Measurements from ENCODE around the gene GCLC.

The GCLC gene

GRCh38 chr6:53556986-53557715, 12.2 kb upstream of the GCLC start:
- TF ChIP-seq TCF12 (IDR thresholded peaks at IDR 0.05; ENCODE audit: low read depth) (no peak), CREB1 (IDR thresholded peaks at IDR 0.05; ENCODE audit: low read depth) (no peak), MAX (IDR thresholded peaks at IDR 0.05) (no peak), RAD21 (IDR thresholded peaks at IDR 0.05; ENCODE audit: low read depth) (no peak), EGR1 (IDR thresholded peaks at IDR 0.05) (no peak), TAF1 (IDR thresholded peaks at IDR 0.05; ENCODE audit: low read depth) (no peak), USF1 (IDR thresholded peaks at IDR 0.05) (no peak), ZBTB7A (IDR thresholded peaks at IDR 0.05; ENCODE audit: low read depth) (no peak), REST (IDR thresholded peaks at IDR 0.05; ENCODE audit: low read depth) (no peak), TEAD4 (IDR thresholded peaks at IDR 0.05) (no peak), FOXM1 (IDR thresholded peaks at IDR 0.05; ENCODE audit: borderline replicate concordance, low read depth) (no peak)

GRCh38 chr6:53547811-53548496, 3.1 kb upstream of the GCLC start:
- TF ChIP-seq MAX (IDR thresholded peaks at IDR 0.05) (peak; percentile 96), CEBPB (IDR thresholded peaks at IDR 0.05) (peak; percentile 57; the same call in 1 of the 2 replicates), USF1 (IDR thresholded peaks at IDR 0.05) (peak; percentile 98), YY1 (IDR thresholded peaks at IDR 0.05; ENCODE audit: low read depth) (no peak), TEAD4 (IDR thresholded peaks at IDR 0.05) (0 out of 2 replicates have a peak, but pooled peaks have one; percentile 14), REST (IDR thresholded peaks at IDR 0.05; ENCODE audit: low read depth) (no peak), NFIC (IDR thresholded peaks at IDR 0.05) (peak; percentile 55; the same call in 1 of the 2 replicates), EP300 (IDR thresholded peaks at IDR 0.05; ENCODE audit: borderline replicate concordance) (no peak), TCF12 (IDR thresholded peaks at IDR 0.05; ENCODE audit: low read depth) (peak; percentile 65; the same call in 1 of the 2 replicates), TAF1 (IDR thresholded peaks at IDR 0.05; ENCODE audit: low read depth) (peak; percentile 86; the same call in 1 of the 2 replicates), RAD21 (IDR thresholded peaks at IDR 0.05; ENCODE audit: low read depth) (no peak; the same call in 1 of the 2 replicates), FOXM1 (IDR thresholded peaks at IDR 0.05; ENCODE audit: borderline replicate concordance, low read depth) (no peak), EGR1 (IDR thresholded peaks at IDR 0.05) (no peak; the same call in 1 of the 2 replicates), CREB1 (IDR thresholded peaks at IDR 0.05; ENCODE audit: low read depth) (no peak), ZBTB7A (IDR thresholded peaks at IDR 0.05; ENCODE audit: low read depth) (no peak; the same call in 1 of the 2 replicates)

- TF ChIP-seq ZBTB7A (IDR thresholded peaks at IDR 0.05; ENCODE audit: low read depth) (no peak; the same call in 1 of the 2 replicates), EGR1 (IDR thresholded peaks at IDR 0.05) (no peak), MAX (IDR thresholded peaks at IDR 0.05) (no peak), TEAD4 (IDR thresholded peaks at IDR 0.05) (no peak), CREB1 (IDR thresholded peaks at IDR 0.05; ENCODE audit: low read depth) (no peak), TCF12 (IDR thresholded peaks at IDR 0.05; ENCODE audit: low read depth) (no peak), REST (IDR thresholded peaks at IDR 0.05; ENCODE audit: low read depth) (no peak), NFIC (IDR thresholded peaks at IDR 0.05) (no peak), RAD21 (IDR thresholded peaks at IDR 0.05; ENCODE audit: low read depth) (no peak), EP300 (IDR thresholded peaks at IDR 0.05; ENCODE audit: borderline replicate concordance) (no peak), FOXM1 (IDR thresholded peaks at IDR 0.05; ENCODE audit: borderline replicate concordance, low read depth) (no peak), CEBPB (IDR thresholded peaks at IDR 0.05) (no peak), USF1 (IDR thresholded peaks at IDR 0.05) (no peak), YY1 (IDR thresholded peaks at IDR 0.05; ENCODE audit: low read depth) (no peak), TAF1 (IDR thresholded peaks at IDR 0.05; ENCODE audit: low read depth) (no peak)
Observed at GRCh38 chr6:53547166-53547810, 2.4 kb upstream of the GCLC start.
